Spleen (tissue), 7 donors: ENCODE data around the gene STAP2.

Experiments
- CTCF ChIP-seq, 11 experiments: fragments of 200-600 bp in 7 of 11; fragments of 450-650 bp in 4 of 11; sonication (generic) in 4 of 11; IDR thresholded peaks in 8 of 11; conservative IDR thresholded peaks in 3 of 11; 1 replicate in 7 of 11; 2 replicates in 4 of 11; pipeline versions ENCODE4 v1.4.0 to v1.8.0; 2016 to 2021; ENCODE audit warnings: antibody characterized with exemption in 11 of 11, inconsistent platforms in 4 of 11, mild to moderate bottlenecking in 1 of 11
- POLR2A ChIP-seq, 3 donors: fragments of 450-650 bp; IDR thresholded peaks; one replicate each; pipeline ENCODE4 v1.5.1; 2017; ENCODE audit warnings: antibody characterized with exemption in 3 of 3, mild to moderate bottlenecking in 1 of 3
- donor health status: DM: no; HTN: no; CAD: no; lungs with moderate emphysema.
- donor health status: DM: no; HTN: no; CAD: no.
- donor health status: DM: no; HTN: no; CAD: no.

DNA sequence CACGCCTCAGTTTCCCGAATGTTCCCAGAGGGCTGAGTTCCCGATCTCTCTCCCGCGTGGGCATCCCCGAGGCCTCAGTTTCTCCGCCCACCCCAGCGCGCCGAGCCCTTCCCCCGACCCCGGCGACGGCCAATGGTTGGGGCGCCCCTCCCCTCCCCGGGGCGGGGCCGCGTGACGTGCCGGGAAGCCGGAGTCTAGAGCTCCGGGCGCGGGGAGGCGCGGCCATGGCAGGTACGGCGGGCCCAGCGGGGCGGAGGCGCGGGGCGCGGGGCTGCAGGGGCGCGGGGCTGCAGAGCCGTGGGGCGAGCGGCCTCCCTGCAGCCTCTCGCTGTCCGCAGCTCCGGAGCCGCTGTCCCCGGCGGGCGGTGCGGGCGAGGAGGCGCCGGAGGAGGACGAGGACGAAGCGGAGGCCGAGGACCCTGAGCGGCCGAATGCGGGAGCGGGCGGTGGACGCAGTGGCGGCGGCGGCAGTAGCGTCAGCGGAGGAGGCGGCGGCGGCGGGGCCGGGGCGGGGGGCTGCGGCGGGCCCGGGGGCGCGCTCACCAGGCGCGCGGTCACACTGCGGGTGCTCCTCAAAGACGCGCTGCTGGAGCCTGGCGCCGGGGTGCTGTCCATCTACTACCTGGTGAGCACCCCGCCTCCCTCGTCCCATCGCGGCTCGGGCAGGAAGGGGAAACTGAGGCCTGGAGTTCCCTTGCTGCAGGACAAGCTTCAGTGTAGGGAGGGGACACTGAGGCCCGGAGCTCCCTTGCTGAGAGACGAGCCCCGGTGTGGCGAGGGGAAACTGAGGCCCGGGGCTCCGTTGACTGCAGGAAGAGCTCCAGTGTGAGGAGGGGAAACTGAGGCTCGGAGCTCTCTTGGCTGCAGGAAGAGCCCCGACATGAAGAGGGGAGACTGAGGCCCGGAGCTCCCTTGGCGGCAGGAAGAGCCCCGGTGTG is 5.0 kb upstream of the STAP2 start, which contains the start of gene MPND:
- TF ChIP-seq CTCF (IDR thresholded peaks at IDR 0.05 in 8 of 11, conservative IDR thresholded peaks at IDR 0.05 in 3 of 11) = no peak
- TF ChIP-seq POLR2A (IDR thresholded peaks at IDR 0.05) = no peak
